HEK293T (cell line): ENCODE measurements around the gene RNH1.

Source experiments
- CTCF ChIA-PET: fragments of 350-600 bp; formaldehyde crosslinking; extraction: SDS; loops from one replicate; lab custom pipeline; 2021; ENCODE audit warnings: antibody characterized with exemption, inconsistent platforms; lab: Yijun Ruan, JAX
- POLR2A ChIA-PET: fragments of 350-600 bp; formaldehyde crosslinking; extraction: SDS; loops from one replicate; lab custom pipeline; 2020; ENCODE audit warnings: antibody characterized with exemption, inconsistent platforms; lab: Yijun Ruan, JAX
- DNase-seq: peaks from one replicate; pipeline ENCODE4 v3.0.0; 2012; ENCODE audit warnings: mixed read lengths; ENCODE audit errors: extremely low spot score
- ARNT ChIP-seq: fragments of 450-650 bp; IDR thresholded peaks from 2 replicates; pipeline ENCODE4 v1.6.1; 2017; ENCODE audit warnings: mild to moderate bottlenecking
- BHLHE40 ChIP-seq: fragments of 450-650 bp; IDR thresholded peaks from 2 replicates; pipeline ENCODE4 v1.6.1; 2016; ENCODE audit warnings: mild to moderate bottlenecking, moderate library complexity, borderline replicate concordance
- CTBP1 ChIP-seq: fragments of 450-650 bp; IDR thresholded peaks from 2 replicates; pipeline ENCODE4 v1.6.1; 2016; ENCODE audit warnings: borderline replicate concordance
- ELF4 ChIP-seq: fragments of 450-650 bp; IDR thresholded peaks from 2 replicates; pipeline ENCODE4 v1.6.1; 2017; ENCODE audit warnings: antibody characterized with exemption
- FOXA1 ChIP-seq: fragments of 450-650 bp; IDR thresholded peaks from 2 replicates; pipeline ENCODE4 v1.6.1; 2016; ENCODE audit warnings: mild to moderate bottlenecking
- FOXK2 ChIP-seq: fragments of 450-650 bp; IDR thresholded peaks from 2 replicates; pipeline ENCODE4 v1.6.1; 2016; ENCODE audit warnings: mild to moderate bottlenecking
- FOXM1 ChIP-seq: fragments of 450-650 bp; IDR thresholded peaks from 2 replicates; pipeline ENCODE4 v1.6.1; 2017; ENCODE audit warnings: mild to moderate bottlenecking, borderline replicate concordance
- HDGF ChIP-seq: fragments of 450-650 bp; IDR thresholded peaks from 2 replicates; pipeline ENCODE4 v1.6.1; 2017; ENCODE audit warnings: antibody characterized with exemption, borderline replicate concordance
- L3MBTL2 ChIP-seq: fragments of 450-650 bp; conservative IDR thresholded peaks from 2 replicates; pipeline ENCODE4 v1.6.1; 2016; ENCODE audit warnings: mild to moderate bottlenecking
- LEF1 ChIP-seq: fragments of 450-650 bp; IDR thresholded peaks from 2 replicates; pipeline ENCODE4 v1.6.1; 2017; ENCODE audit warnings: mild to moderate bottlenecking, borderline replicate concordance
- NFRKB ChIP-seq: fragments of 450-650 bp; IDR thresholded peaks from 2 replicates; pipeline ENCODE4 v1.6.1; 2016; ENCODE audit warnings: mild to moderate bottlenecking, moderate library complexity
- PKNOX1 ChIP-seq: fragments of 450-650 bp; IDR thresholded peaks from 2 replicates; pipeline ENCODE4 v1.6.1; 2016
- SP1 ChIP-seq: fragments of 450-650 bp; IDR thresholded peaks from 2 replicates; pipeline ENCODE4 v1.6.1; 2017
- SUZ12 ChIP-seq: fragments of 450-650 bp; IDR thresholded peaks from 2 replicates; pipeline ENCODE4 v1.6.1; 2016; ENCODE audit warnings: mild to moderate bottlenecking
- TARDBP ChIP-seq: fragments of 450-650 bp; IDR thresholded peaks from 2 replicates; pipeline ENCODE4 v1.6.1; 2016
- ZNF384 ChIP-seq: fragments of 450-650 bp; IDR thresholded peaks from 2 replicates; pipeline ENCODE4 v1.6.1; 2016

The RNH1 gene

GRCh38 chr11:516400-516799 is 9.4 kb upstream of the RNH1 start:
- CTCF ChIA-PET: no interaction called here

GRCh38 chr11:515131-515530 is 8.1 kb upstream of the RNH1 start:
- POLR2A ChIA-PET: no interaction called here
- no peak for DNase-seq
- CTCF ChIA-PET: no interaction called here
- TF ChIP-seq LEF1 (no peak), NFRKB (no peak), TARDBP (no peak), PKNOX1 (no peak), FOXA1 (no peak), ARNT (no peak), BHLHE40 (no peak), CTBP1 (no peak)

More at GRCh38 chr11:516400-516799, 9.4 kb upstream of the RNH1 start:
- POLR2A ChIA-PET: no interaction called here
- no peak for DNase-seq
- TF ChIP-seq ZNF384: no peak
- TF ChIP-seq NFRKB: no peak
- no peak for TF ChIP-seq HDGF
- TF ChIP-seq ELF4: no peak
- no peak for TF ChIP-seq SP1
- TF ChIP-seq FOXK2: no peak

GRCh38 chr11:514606-515005 is 7.6 kb upstream of the RNH1 start:
- ChIA-PET POLR2A (no interaction called here), CTCF (no interaction called here)
- DNase-seq: no peak
- no peak for TF ChIP-seq PKNOX1
- no peak for TF ChIP-seq SUZ12
- TF ChIP-seq FOXK2: no peak
- TF ChIP-seq LEF1: no peak
- no peak for TF ChIP-seq FOXM1
- TF ChIP-seq L3MBTL2: no peak
- TF ChIP-seq FOXA1: no peak
- TF ChIP-seq SP1: no peak
- no peak for TF ChIP-seq TARDBP
- no peak for TF ChIP-seq HDGF
- TF ChIP-seq BHLHE40: no peak
- TF ChIP-seq NFRKB: no peak
- TF ChIP-seq ARNT: no peak
- no peak for TF ChIP-seq CTBP1

GRCh38 chr11:512761-513595 is 5.9 kb upstream of the RNH1 start:
- no peak for DNase-seq
- POLR2A ChIA-PET: no interaction called here
- TF ChIP-seq L3MBTL2 (no peak), FOXK2 (no peak), FOXA1 (no peak), PKNOX1 (no peak), FOXM1 (no peak), NFRKB (no peak), TARDBP (no peak), ZNF384 (no peak), LEF1 (no peak), CTBP1 (no peak), ARNT (no peak), BHLHE40 (no peak), SUZ12 (no peak), ELF4 (no peak), HDGF (no peak), SP1 (no peak)
- CTCF ChIA-PET: no interaction called here

- TF ChIP-seq HDGF: no peak
- no peak for TF ChIP-seq FOXK2
- TF ChIP-seq FOXA1: no peak
- TF ChIP-seq L3MBTL2: no peak
- TF ChIP-seq NFRKB: no peak
- no peak for TF ChIP-seq SP1
- no peak for TF ChIP-seq ELF4
- no peak for TF ChIP-seq BHLHE40
- no peak for TF ChIP-seq FOXM1
- no peak for TF ChIP-seq ZNF384
- TF ChIP-seq TARDBP: no peak
- TF ChIP-seq SUZ12: no peak
- TF ChIP-seq LEF1: no peak
- TF ChIP-seq PKNOX1: no peak
- no peak for TF ChIP-seq CTBP1
- TF ChIP-seq ARNT: no peak
- ChIA-PET CTCF (no interaction called here), POLR2A (no interaction called here)
- DNase-seq: no peak
Measured at GRCh38 chr11:508956-509355, 1.9 kb upstream of the RNH1 start.
